BJ (cell line): ENCODE measurements around the gene KLHDC2. TPM values are rescaled to one million over a fixed set of nuclear protein-coding genes. Genes with fewer than 3 reads are reported as not detected.
"Not testable (repeated sequence)": the region's sequence is repeated elsewhere in the genome, so short reads cannot be mapped to it uniquely, and the experiment has no call there.

Experiments
- CTCF ChIA-PET: fragments of 350-600 bp; formaldehyde crosslinking; extraction: SDS; loops from one replicate; lab custom pipeline; 2021; ENCODE audit warnings: antibody characterized with exemption, inconsistent platforms; lab: Yijun Ruan, JAX
- POLR2A ChIA-PET: fragments of 300-600 bp; sonication (Branson Sonifier 250); formaldehyde crosslinking; extraction: SDS; loops from one replicate; lab custom pipeline; 2021; ENCODE audit warnings: antibody characterized with exemption; lab: Charles Lee
- DNase-seq: peaks from one replicate; pipeline ENCODE4 v3.0.0-alpha.2; 2011; ENCODE audit warnings: low read depth
- H3K27me3 ChIP-seq: 2 replicates; pipeline ENCODE4 v1.6.0; 2011; ENCODE audit warnings: low read length; ENCODE audit not compliant: control insufficient read depth, insufficient read depth
- H3K36me3 ChIP-seq: 2 replicates; pipeline ENCODE4 v1.5.1; 2011; ENCODE audit warnings: low read length; ENCODE audit not compliant: control insufficient read depth, insufficient read depth
- H3K4me3 ChIP-seq: 2 replicates; pipeline ENCODE4 v1.5.1; 2011; ENCODE audit warnings: low read depth, mild to moderate bottlenecking, control low read depth, low read length
- polyA plus RNA-seq: library from polyadenylated mRNA; depleted of rRNA; stranded (reverse); fragments of >200 nt; gene quantifications from 2 replicates; pipeline ENCODE4 v1.2.3, GENCODE V29; 2011
- TF ChIP-seq, protein P1 (sequence below): IDR thresholded peaks from 2 replicates; pipeline ENCODE4 v1.5.1; 2011; ENCODE audit warnings: low read depth, mild to moderate bottlenecking, control low read depth, inconsistent platforms, low read length, moderate library complexity; ENCODE audit not compliant: insufficient read depth

Gene KLHDC2
- polyA plus RNA-seq, 1 experiment, result 47.3 TPM

DNA sequence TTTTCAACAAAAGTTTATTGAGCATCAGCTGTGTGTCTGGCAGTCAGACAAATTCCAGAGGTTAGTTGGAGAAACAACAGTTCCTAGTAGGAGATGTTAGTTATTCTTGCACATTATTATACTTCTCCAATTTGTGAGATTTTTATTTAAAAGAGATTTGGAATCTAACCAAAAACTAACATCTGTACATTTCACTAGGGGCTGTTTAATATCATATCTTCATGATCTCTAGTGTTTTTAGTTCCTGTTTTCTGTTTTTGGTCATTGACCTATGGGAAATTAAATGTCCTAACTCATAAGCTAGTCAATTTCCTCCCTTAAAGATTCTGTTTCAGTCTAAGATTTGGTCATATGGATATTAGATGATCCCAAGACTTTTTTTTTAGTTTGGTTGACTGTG lies 34.1 kb upstream of the KLHDC2 start:
- TF ChIP-seq, protein P1, sequence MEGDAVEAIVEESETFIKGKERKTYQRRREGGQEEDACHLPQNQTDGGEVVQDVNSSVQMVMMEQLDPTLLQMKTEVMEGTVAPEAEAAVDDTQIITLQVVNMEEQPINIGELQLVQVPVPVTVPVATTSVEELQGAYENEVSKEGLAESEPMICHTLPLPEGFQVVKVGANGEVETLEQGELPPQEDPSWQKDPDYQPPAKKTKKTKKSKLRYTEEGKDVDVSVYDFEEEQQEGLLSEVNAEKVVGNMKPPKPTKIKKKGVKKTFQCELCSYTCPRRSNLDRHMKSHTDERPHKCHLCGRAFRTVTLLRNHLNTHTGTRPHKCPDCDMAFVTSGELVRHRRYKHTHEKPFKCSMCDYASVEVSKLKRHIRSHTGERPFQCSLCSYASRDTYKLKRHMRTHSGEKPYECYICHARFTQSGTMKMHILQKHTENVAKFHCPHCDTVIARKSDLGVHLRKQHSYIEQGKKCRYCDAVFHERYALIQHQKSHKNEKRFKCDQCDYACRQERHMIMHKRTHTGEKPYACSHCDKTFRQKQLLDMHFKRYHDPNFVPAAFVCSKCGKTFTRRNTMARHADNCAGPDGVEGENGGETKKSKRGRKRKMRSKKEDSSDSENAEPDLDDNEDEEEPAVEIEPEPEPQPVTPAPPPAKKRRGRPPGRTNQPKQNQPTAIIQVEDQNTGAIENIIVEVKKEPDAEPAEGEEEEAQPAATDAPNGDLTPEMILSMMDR, result no peak
- CTCF ChIA-PET, result no interaction called here
- no peaks in the 10 kb centered on the region for H3K36me3 ChIP-seq
- no peak for DNase-seq
- no peaks in the 10 kb centered on the region for H3K27me3 ChIP-seq
- no peak overlapping the region for H3K4me3 ChIP-seq
- POLR2A ChIA-PET, result no interaction called here

DNA sequence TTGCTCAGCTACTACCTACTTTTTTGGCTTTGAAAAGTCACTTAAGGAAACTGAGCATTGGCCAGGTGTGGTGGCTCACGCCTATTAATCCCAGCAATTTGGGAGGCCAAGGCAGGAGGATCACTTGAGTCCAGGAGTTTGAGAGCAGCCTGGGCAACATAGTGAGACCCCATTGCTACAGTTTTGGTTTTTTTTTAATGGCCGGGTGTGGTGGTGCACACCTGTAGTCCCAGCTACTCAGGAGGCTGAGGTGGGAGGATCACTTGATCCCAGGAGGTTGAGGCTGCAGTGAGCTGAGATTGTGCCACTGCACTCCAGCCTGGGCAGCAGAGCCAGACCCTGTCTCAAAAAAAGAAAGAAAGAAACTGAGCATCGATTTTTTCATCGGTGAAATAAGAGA lies 32.3 kb upstream of the KLHDC2 start:
- H3K36me3 ChIP-seq, POLR2A ChIA-PET, H3K4me3 ChIP-seq, H3K27me3 ChIP-seq, DNase-seq: not testable (repeated sequence)
- CTCF ChIA-PET, result interaction anchor here (2.0 kb wide), 1 partner anchor 11 kb away, joined by 6 read pairs; no protein-coding TSS in a partner anchor

GRCh38 chr14:49745191-49745590 lies 22.8 kb upstream of the KLHDC2 start:
- POLR2A ChIA-PET, result no interaction called here
- TF ChIP-seq, protein P1, result no peak

GRCh38 chr14:49746476-49746875 lies 21.5 kb upstream of the KLHDC2 start:
- POLR2A ChIA-PET, DNase-seq, H3K27me3 ChIP-seq, CTCF ChIA-PET, H3K4me3 ChIP-seq, H3K36me3 ChIP-seq: not testable (repeated sequence)

More at GRCh38 chr14:49745191-49745590, 22.8 kb upstream of the KLHDC2 start:
- H3K4me3 ChIP-seq, result no peak overlapping the region
- CTCF ChIA-PET, result no interaction called here
- no peaks in the 10 kb centered on the region for H3K36me3 ChIP-seq
- no peaks in the 10 kb centered on the region for H3K27me3 ChIP-seq
- no peak for DNase-seq

GRCh38 chr14:49754570-49755097 lies 13.3 kb upstream of the KLHDC2 start:
- ChIA-PET CTCF (no interaction called here), POLR2A (no interaction called here)
- H3K4me3 ChIP-seq, result no peak overlapping the region
- TF ChIP-seq, protein P1, result no peak
- H3K36me3 ChIP-seq, result no peaks in the 10 kb centered on the region
- no peak for DNase-seq
- H3K27me3 ChIP-seq, result no peaks in the 10 kb centered on the region

DNA sequence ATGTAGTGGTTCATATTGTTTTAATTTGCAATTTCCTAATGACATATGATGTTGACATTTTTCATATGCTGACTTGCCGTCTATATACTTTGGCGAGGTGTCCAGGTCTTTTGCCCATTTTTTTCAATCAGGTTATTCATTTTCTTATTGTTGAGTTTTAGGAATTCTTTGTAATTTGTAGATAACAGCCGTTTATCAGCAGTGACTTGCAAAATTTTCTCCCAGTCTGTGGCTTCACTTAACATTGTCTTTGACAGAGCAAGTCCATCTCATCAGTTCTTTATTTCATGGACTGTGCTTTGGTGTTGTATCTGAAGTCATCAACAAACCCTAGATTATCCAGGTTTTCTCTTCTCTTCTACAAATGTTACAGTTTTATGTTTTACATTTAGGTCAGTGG lies 12.6 kb upstream of the KLHDC2 start:
- Histone ChIP-seq H3K27me3 (no peaks in the 10 kb centered on the region), H3K4me3 (no peak overlapping the region), H3K36me3 (no peaks in the 10 kb centered on the region)
- TF ChIP-seq, protein P1, result no peak
- ChIA-PET CTCF (no interaction called here), POLR2A (no interaction called here)
- no peak for DNase-seq
